ENCODE results near the gene MEF2B.
"Not testable (repeated sequence)": the region's sequence is repeated elsewhere in the genome, so short reads cannot be mapped to it uniquely, and the experiment has no call there.

MEF2B gene

DNA sequence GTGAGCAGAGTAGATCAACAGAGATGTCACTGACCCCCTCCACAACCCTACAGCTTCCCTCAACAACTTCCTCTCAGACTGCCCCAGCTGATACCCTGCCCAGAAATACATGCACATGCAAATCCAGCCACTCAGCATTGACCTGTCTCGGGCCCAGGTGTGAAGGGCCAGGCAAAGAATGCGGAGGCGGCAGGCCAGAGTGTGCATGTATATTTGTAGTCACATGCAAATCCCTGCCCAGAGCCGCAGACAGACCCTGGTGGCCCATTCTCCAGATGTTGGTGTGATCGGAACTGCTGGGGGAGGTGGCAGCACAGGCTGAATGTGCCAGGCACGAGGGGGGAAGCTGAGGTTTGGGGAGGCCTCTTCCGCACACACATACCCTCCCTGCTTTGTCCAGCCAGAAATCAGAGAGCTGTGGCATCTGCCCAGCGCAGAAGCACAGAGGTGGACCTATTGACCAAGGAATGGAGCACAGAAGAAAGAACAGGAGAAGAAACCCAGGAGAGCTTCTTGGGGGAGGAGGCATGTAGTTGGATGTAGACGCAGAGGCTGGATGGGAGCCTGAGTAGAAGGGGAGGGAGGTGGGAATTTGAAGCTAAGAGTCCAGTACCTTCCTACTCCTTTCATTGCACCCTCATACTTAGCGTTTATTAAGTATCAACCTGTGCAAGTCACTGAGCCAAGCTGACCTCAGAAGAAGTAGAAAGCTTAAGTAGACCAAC, 14.4 kb downstream of the MEF2B start:
- no peak for DNase-seq (ENCODE audit: low read depth in 2 of 2)

DNA sequence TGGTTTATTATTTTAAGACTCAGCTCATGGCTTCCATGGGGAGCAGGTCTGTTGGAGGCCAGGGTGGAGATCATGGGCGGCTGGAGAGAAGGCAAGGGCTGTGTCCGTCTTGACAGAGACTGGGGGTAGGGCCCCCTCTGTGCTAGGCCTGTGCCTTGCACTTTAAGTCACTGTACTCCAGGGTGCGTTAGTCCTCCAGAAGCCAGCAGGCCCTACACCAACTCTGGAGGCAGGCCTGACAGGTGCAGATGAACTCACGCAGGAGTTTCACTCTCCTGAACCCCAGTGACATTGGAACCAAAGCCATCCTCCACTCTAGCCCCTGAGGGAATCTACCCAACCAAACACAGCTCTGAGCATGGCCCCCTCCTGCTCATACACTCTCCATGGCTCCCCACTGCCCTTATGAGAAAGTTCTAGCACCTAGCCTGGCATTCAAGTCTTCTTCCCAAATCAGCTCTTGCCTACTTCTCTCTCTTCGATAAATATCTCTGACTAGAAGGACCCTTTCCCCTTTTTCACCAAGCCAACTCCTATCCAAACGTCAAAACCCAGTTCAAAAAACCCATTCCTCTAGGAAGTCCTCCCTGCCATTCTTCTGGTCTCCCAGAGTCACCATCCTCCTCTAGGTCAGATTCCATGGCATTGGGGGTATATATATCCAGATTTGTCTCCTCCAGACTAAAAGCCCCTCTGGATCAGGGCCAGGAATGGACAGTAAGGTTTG, 15.1 kb downstream of the MEF2B start:
- no peak for DNase-seq (ENCODE audit: low read depth in 2 of 2)

DNA sequence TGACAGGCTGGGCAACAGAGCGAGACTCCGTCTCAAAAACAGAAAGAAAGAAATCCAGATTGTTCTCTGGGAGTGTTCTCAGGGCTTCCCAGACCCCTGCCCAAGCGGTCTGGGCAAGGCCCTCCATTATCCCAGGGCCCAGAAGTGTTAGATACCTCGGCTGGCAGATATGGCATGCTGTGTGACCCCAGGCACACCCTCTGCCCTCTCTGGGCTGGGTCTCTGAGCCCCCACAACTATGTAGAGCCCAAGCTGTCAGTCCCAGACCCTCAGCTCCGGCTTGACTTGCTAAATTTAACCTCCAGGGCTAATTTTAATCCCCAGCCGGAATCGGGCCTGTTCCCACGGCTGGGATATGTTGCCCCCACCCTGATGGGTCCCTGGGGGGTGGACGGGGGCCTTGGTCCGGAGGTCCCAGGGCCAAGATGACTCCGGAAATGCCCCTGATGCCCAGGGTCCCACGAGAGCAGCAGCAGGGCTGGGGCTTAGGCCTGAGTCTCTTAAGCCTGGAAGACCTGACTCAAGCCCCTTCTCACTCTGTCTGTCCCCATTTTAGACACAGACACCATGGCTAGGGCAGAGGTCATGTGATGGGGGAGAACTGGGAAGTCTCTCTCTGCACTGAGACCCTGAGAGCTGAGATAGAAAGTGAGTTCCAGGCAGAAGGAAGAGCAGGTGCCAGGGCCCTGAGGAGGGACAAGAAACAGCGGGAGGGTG, 17.2 kb downstream of the MEF2B start:
- no peak for DNase-seq (ENCODE audit: low read depth in 2 of 2)

DNA sequence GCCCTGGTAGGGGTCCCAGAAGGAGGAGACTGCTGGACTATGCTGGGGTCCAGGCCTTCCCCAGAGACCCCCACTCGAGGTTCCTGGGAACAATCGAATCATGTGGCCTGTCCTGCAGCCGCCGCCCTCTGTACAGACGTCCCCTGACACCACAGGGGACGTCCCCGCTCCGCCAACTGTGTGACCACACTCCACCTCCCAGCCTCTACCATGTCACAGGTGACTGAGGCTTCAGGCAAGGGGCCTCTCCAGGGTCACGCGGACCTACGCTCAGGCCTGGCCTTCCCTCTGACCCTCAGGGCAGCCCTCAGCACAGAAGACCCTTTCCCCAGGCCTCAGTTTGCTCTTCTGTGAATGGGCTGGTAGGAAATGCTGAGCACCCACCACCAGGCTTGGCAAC, 18.6 kb downstream of the MEF2B start:
- no peak for DNase-seq (ENCODE audit: low read depth in 2 of 2)

DNA sequence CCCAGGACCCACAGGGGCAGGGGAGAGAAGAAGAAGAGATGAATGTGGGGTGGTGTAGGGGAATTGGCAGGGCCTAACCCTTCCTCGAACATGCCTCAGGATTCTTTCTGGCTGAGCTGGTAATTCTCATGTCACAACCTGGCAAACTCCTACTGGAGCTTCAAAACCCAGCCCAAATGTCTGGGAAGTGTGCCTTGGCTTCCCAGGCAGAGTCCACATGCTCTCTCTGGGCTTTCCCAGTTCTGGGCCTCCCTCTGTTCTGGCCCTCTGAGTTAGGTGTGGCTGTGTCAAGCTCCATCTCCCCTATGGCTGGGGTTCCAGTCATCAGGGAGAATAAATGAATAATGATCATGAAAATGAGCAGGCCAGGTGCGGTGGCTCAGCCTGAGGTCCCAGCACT, 20.6 kb downstream of the MEF2B start:
- DNase-seq (ENCODE audit: low read depth in 2 of 2), result no peak

DNA sequence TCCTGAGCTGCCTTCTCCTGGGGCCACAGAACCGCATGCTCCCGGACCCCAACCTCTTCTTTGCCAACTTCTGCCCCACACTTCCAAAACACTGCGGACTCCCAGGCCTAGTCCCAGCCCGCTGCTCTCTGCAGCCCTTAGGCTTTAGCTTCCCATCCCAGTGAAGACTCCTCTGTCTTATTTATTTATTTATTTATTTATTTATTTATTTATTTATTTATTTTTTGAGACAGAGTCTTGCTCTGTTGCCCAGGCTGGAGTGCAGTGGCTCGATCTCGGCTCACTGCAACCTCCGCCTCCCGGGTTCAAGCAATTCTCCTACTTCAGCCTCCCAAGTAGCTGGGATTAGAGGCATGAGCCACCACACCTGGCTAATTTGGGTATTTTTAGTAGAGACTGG, 21.6 kb downstream of the MEF2B start:
- not testable (repeated sequence) for DNase-seq (ENCODE audit: low read depth in 2 of 2)

DNA sequence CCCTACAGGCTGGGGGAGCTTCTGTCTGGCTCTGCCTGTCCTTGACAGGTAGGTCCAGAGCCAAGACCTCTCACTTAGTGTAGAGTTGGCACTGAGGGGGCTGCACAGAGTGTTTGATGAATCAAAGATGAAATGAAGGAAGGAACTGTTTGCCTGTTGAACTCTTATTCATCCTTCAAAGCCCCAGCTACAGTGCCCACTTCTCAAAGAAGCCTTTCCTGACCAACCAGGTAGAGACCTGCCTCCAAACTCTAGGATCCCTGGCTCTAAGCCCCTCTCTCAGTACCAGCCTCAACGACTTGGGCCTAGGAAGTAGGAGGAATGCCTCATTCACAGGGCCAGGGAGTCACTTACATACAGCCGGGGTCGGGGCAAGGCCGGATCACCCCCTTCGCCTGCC, 22.7 kb downstream of the MEF2B start:
- no peak for DNase-seq (ENCODE audit: low read depth in 2 of 2)

DNA sequence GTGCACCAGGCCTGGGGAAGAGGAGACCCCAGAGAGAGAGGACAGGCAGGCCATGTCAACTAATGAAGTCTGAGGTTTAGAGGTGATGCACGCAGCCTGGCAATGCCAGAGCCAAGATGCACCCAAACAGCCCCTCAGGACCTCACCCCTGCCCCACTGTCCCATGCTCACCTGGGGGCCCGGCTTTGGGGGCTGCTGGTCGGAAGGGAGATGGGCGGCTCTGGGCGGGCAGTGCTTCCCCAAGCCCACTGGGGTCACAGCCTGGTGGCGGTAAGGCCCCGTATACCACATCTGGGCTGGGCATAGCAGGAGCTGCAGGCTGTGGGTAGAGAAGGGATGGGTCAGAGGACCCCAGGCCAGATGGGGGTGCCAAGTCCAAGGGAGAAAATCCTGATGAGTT, 23.2 kb downstream of the MEF2B start:
- no peak for DNase-seq (ENCODE audit: low read depth in 2 of 2)

DNA sequence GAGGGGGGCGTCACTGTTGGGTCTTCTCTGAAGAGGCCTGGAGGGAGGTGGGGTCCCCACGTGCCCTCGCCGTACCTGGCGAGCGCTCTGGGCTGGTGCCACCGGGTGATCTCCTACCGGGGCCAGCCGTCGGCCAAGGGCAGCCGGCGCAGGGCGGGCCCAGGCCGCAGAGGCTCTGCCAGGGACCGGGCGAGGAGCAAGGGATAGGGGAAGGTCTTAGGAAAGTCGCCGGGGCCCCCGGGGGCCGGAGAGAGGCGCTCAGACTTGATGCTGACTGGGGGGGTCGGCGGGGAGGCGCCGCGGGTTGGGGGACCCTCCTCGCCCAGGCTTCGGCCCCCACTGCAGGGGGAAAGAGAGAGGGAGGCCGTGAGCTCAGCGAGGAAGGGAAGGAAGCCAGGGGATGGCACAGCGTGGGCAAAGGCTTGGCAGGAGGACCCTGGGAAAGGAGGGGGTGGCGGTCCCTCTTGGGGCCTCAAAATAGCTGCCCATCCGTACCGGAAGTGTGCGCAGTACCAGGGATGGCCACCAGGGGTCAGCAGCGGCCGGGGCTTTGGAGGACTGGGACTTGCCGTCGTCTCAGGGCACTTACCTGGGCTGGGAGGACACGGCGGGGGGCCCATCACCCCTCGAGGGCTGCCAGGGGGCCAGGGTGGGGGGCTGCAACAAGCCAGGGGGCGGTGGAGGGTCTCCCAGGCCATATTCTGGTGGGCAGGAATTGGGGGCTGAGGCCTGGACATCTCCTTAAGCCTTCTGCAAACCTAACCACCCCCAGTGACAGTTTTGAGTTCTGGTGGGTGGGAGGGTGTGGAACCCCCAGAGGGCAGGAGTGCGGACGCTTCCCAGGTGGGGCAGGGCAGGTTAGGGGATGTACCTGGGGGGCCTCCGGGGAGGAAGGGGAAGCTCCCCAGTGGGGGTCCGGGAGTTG, 24.1 kb downstream of the MEF2B start:
- DNase-seq (ENCODE audit: low read depth in 2 of 2), result peak; percentile 67 to 68

DNA sequence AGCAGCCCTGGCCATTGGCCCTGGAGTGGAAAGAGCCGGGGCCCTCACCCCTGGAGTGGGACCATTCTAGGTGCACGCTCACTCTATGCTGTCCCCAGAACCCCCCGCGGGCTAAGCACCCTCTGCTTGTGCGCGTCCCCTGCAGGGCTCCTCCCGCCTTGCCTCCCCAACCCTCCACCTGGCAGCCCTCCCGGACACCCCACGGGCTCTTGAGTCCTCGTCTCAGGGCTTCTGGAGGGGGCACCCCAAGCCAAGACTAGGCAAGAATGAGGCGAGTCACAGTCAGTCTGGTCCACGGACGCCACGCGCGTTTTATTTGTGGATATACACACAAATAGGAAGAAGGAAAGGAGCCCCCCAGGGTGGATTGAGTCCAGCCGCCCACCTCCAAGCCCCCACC, 24.8 kb downstream of the MEF2B start:
- no peak for DNase-seq (ENCODE audit: low read depth in 2 of 2)

DNA sequence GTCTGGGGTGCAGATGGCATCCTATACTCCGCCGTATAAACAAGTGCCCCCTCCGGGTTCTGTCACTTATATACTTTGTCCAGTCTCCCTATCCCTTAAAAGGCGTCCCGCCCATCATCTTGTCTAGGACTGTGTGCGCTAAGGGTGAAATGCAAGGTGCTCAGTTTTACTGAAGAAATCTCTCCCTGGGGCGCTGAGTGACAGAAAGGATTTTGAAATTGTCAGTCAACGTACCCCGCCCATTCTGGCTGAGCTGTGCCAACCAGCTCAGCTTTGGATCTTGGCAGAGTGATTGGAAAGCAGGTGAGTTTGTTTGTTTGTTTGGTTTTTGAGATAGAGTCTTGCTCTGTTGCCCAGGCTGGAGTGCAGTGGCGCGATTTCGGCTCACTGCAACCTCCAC, 27.7 kb downstream of the MEF2B start:
- no peak for DNase-seq (ENCODE audit: low read depth in 2 of 2)

DNA sequence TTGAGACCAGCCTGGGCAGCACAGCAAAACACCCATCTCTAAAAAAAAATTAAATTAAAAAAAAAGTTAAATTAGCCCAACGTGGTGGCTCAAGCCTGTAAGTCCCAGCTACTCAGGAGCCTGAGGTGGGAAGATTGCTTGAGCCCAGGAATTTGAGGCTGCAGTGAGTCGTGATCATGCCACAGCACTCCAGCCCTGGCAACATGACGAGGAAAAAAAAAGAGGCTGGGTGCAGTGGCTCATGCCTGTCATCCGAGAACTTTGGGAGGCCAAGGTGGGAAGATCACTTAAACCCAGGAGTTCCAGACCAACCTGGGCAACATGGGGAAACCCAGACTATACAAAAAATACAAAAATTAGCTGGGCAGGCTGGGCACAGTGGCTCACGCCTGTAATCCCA, 29.6 kb downstream of the MEF2B start:
- DNase-seq (ENCODE audit: low read depth in 2 of 2), result no peak

DNA sequence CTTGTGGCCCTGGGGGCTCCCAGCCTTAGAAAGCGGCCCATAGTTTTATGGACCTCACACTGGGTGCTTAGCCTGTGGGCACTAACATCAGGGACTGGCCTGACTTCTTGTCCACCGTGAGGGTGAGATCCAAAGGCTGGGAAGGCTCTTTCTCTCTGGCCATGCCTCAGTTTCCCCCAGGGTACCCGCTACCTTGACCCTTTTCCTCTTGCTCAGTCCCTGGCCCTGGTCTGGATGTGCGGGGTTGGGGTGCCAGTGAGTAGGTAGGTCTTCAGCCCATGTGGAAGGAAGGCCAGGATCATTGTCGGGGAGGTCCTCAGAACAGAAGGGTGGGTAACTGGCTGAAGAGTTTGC, 30.2 kb downstream of the MEF2B start:
- no peak for DNase-seq (ENCODE audit: low read depth in 2 of 2)

DNA sequence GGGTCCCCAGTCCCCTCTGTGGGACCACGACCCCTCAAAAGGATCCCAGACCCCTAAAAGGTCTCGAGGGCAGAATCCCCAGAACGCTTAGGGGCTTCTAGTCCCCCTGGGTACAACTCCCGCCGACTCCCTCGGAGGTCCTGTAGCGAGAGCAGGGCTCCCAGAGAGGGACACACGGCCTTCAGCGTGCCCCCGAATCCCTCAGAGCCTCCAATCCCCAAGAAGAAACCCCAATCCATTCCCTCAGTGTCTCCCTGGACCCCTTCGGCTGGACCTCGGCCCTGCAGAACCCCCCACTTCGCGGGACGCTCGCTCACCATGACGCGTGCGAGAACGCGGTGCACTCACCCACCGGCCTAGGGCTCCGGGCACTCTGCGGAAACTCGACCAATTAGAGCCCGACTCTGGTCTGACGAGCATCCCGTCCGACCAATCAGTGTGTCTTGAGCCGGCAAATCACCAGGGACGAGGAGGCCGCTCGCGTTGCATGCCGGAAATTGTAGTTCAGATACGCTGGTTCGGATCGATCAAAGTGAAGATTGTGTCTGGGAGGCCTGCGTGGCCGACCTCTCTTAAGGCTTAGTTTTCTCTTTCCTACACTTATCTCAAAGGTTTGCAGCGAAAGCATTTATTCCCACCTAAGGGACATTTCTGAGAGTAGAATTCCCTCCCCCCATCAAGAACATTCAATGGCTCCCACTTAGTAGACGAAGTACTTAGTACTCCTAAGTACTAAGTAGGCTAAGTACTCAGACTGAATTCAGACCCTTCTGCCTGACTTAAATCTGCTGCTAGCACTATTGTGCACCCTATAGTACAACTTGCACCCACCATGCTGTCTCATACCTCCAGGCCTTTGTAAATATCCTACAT, 31.7 kb downstream of the MEF2B start, which contains the start of gene TMEM161A:
Gene TMEM161A, minus strand, starts transcription at position 370 of the 873 bp plus-strand sequence. Its CDS starts 50 bp downstream, at position 320.
- peak; percentile 95 for DNase-seq (ENCODE audit: low read depth in 2 of 2)

DNA sequence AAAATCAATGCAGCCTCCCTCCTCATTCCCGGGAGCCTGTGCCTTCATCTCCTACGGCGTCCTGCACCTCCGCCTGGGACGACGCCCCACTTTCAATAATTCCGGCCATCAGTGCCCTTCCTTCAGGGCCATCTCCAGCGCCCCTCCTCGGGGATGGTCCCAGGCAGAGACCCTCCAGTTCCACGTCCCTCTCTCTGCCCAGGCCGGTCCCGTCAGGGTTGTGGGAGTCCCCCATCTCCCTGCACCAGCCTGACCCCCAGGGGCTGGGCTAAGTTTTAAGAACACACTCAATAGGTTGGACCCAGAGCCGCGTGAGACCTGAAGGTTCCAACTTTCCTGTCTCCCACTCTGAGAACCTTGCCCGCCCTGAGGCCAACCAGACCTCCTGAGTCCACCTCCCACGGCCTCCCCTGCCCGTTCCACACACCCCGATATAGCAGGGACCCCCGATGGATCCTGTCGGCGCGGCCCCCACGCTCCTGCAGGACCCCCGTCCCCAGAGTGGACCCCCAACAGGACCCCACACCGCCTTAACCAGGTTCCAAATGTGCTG, 32.4 kb downstream of the MEF2B start:
- DNase-seq (ENCODE audit: low read depth in 2 of 2), result no peak

DNA sequence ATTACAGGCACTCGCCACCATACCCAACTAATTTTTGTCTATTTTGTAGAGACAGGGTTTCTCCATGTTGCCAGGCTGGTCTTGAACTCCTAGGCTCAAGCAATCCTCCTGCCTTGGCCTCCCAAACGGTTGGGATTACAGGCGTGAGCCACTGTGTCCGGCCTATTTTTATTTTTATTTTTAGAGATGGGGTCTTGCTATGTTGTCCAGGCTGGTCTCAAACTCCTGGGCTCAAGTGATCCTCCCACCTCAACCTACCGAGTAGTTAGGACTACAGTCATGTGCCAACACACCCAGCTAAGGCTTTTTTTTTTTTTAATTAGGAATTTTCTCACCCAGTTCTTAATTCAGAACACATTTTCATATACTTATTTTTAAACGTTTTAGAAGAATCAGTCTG, 34.4 kb downstream of the MEF2B start:
- DNase-seq (ENCODE audit: low read depth in 2 of 2), result not testable (repeated sequence)

DNA sequence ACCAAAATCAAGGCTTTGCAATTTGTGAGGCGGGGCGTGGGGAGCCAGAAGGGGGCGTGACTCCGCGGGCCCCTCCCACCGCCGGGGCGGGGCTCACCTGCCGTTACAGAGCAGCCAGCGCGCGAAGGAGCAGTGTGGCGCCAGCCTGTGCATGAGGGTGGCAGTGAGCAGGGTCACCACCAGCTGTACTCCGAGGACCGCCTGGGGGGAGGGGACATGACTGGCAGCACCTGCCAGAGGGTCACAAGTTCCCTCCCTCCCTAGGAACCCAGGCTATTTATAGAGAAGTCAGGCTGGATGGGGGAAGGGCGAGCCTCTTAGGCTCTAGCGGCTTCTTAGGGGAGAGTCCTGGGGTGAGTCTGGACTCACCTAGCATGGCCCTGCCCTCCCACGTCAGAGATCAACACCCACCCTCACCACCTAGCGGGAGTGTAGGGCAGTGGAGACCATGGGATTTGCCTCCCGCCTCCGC, 35.3 kb downstream of the MEF2B start:
- peak in 1 of 2 donors; percentile 21 for DNase-seq (ENCODE audit: low read depth in 2 of 2)

DNA sequence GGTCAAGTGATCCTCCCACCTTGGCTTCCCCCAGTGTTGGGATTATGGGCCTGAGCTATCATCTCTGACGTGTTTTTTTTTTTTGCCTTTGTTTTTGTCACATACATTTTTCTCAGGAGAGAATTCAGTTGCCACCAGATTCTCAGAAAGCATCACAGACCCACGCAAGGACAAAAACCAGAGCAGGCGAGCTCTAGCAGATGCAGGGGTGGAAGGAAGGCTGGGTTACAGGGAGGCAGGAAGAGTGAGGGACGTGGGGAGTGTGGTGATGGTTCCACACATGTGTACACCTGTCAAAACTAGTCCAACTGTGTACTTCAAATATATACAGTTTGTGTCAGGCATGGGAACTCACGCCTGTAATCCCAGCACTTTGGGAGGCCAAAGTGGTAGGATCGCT, 36.1 kb downstream of the MEF2B start:
- no peak for DNase-seq (ENCODE audit: low read depth in 2 of 2)

DNA sequence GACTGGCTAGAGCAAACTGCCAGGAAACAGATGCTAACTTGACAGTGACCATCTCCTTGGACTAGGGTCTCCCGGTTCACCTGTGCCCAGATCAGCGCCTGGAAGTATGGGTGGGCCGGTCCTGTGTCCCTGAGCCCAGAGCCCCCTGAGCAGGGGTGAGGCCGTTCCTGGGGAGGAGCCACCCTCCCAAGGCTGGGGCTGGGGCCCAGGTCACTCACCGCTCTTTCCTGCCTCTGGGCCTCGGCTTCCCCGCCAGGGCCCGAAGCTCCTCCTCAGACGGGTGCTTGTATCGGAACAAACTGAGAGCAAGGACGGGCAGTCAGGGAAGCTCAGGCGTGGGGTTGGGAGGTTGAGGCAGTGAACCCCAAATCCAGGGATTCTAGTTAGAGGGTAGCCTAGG, 37.2 kb downstream of the MEF2B start:
- no peak for DNase-seq (ENCODE audit: low read depth in 2 of 2)

DNA sequence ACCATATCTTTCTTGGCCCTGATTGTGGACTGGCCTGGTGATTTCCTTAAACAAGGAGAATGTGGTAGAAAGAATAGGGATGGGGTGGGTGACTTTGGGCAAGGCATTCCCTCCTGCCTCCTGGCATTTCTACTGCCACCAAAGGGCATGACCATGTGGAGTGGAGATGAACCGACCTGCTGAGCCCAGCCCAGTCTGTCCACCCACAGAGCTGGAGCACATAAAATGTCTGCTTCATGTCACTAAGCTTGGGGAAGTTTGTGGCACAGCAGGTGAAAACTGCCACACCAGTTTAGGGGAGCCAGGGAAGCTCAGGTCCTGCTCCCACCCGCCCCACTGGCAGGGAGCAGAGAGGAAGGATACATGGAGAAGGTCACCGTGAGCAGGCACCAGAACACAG, 38.1 kb downstream of the MEF2B start:
- no peak for DNase-seq (ENCODE audit: low read depth in 2 of 2)
